ENCODE data around the gene PTPRU.

PTPRU gene

DNA sequence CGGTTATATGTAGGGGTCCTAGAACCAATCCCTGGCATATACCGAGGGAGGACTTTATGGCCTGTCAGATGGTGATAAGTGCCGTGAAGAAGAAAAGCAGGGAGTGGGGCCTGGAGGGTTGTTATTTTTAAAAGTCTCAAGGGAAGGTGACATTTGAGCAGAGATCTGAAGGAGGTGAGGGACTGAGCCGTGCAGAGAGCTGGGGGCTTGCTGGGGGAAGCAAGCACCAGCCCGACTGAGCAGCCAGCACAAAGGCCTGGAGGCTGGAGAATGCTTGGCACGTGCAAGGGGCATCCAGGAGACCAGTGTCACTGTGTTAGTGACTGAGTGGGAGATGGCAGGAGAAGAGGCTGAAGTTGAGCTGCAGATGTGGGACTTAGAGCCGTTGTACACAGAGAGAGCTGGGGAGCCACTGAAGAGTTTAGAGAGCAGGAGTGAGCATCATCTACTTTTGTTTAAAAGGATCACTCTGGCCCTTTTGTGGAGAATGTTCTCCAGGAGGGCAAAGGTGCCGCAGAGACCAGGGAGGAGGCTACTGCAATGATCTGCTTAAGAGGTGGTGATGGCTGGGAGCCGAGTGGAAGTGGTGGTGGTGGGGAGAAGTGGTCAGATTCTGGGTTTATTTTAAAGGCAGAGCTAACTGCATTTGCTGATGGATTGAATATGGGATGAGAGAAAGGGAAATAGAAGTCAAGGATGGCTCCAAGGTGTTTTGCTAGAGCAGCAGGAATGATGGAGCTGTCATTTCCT lies 31.2 kb downstream of the PTPRU start:
- DNase-seq (ENCODE audit: low read depth in 2 of 2): no peak

DNA sequence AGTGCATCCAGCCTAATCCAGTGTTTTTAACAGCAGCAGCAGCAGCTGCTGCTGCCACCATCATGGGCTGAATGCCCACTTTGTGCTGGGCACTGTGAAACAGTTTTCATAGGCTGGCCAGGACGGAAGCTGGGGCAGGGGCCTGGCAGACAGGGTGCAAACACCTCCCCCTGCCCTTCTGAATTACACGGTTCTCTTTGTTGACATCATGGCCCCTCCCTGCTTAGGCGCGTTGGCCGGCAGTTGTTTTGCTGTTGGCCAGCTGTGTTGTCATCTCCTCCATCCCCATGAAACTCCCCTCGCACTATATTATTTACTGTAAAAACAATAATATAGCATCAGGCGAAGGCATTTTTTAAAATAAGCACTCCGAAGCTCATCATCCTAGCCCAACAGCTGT lies 33.1 kb downstream of the PTPRU start:
- no peak for DNase-seq (ENCODE audit: low read depth in 2 of 2)

DNA sequence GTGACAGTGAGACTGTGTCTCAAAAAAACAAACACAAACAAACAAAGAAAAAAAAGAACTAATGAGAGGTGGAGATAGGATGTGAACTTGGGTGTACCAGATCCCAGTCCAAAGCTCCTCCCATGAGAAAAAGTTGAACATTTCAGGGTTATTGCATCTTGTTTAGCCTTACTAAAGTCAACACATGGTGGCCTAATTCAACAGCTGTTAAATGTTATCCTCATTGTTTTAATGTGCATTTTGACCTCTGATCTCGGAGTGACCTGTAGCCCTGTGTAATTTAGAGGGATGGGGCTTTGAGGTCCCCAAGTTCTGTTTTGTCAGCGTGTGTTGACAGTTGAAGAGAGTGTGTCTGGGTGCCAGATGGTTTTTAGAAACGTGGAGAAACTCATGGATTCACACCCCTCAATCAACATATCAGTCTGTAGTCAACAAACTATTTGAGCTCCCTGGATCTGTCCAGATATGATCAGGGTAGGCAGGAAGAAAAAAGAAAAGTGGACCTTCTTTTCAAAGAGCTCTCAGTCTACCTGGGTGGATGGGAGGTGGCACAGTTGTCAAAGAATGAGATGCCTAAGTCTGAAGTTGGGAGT lies 34.7 kb downstream of the PTPRU start:
- no peak for DNase-seq (ENCODE audit: low read depth in 2 of 2)

DNA sequence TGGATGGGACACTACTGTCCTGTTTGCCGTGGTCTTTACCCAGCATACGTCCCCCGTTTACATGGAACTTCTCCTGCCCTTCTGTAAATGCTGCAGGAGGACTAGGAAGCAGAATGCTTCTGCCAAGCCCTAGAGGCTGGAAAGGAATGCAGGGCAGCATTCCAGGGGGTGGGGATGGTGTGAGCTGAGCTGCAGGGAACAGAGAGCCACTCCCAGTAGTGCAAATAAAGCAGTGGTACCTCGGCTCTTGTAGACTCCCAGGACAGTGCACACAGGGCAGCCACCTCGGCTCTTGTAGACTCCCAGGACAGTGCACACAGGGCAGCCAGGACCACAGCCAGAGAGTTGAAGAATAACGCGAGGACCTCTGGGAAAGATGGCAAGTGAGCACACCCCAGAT lies 35.4 kb downstream of the PTPRU start:
- DNase-seq (ENCODE audit: low read depth in 2 of 2): no peak

DNA sequence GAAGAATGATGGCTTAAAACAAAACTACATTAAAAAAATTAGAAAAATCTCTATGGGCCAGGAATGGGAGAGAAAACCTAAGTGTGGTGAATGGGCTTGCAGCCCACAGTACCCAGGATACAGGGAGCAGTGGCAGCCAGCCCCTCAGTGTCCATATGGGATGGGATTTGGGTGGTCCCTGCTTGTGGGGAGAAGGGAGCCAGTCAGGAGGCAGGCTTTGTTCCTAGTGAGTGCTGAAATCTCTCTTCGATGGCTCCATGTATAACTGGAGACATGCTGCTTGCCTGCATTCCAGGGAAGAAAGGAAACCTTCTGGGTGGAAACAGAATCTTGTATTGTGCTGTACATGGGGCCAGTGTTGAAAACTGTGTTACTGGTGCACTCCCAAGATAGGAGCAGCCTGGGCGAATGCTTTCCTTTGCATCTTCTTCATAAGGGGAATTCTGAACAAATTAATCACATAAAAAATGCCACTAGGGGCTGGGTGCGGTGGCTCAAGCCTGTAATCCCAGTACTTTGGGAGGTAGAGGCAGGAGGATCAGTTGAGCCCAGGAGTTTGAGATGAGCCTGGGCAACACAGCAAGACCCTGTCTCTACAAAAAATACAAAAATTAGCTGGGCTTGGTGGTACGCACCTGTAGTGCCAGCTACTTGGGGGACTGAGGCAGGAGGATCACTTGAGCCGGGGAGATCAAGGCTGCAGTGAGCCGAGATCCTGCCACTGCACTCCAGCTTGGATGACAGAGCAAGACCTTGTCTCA lies 36.0 kb downstream of the PTPRU start:
- DNase-seq (ENCODE audit: low read depth in 2 of 2): no peak

DNA sequence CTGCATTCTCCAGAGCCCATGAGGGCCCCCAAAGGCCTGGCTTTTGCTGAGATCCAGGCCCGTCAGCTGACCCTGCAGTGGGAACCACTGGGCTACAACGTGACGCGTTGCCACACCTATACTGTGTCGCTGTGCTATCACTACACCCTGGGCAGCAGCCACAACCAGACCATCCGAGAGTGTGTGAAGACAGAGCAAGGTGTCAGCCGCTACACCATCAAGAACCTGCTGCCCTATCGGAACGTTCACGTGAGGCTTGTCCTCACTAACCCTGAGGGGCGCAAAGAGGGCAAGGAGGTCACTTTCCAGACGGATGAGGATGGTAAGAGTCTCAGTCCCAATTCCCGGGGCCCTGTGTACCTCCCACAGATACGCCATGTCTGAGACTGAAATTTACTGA lies 39.1 kb downstream of the PTPRU start:
- DNase-seq (ENCODE audit: low read depth in 2 of 2): no peak

DNA sequence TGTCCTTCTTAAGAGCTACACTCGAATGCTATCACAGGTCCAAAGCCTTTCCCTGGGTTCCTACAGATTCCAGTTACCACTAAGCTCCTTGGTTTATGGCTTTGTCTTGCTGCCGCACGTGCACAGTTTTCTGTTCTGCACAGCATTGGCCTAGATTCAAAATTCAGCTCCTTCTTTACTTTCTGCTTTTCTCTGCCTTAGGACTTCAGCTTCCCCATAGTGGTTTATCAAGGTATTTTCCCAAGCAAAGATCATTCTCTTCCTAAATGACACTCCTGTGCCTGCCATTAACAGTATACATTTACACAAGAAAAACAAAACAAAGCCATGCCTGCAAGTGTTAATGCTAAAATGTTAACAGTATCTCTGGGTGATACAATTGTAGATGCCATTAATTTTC lies 41.8 kb downstream of the PTPRU start:
- no peak for DNase-seq (ENCODE audit: low read depth in 2 of 2)

DNA sequence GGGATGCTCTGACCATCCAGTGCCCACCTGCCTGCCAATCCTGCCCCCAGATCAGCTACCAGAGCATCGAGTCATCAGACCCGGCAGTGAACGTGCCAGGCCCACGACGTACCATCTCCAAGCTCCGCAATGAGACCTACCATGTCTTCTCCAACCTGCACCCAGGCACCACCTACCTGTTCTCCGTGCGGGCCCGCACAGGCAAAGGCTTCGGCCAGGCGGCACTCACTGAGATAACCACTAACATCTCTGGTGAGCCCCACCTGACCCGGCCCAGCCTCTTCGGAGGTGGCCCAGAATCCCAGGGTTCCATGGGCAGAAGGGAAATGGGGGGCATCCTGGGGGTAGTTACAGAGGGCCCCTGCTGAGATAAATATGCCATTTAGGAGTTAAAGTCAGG lies 43.1 kb downstream of the PTPRU start:
- no peak for DNase-seq (ENCODE audit: low read depth in 2 of 2)

DNA sequence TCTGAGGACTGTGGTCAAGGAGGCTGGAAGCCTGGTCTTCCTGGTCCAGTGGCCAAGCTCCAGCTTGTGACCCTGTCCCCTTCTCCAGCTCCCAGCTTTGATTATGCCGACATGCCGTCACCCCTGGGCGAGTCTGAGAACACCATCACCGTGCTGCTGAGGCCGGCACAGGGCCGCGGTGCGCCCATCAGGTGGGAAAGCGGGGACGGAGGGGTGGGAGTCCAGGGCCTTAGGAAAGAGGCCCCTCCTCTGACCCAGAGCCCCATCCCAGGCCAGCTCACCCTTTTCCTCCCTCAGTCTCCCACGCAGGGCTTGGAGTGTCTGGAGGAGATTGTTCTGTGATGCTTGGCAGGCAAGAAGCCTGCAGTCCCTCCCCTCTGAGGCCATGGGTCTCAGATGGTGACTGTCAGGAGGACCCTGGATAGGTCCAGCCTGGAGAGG lies 43.6 kb downstream of the PTPRU start:
- no peak for DNase-seq (ENCODE audit: low read depth in 2 of 2)

DNA sequence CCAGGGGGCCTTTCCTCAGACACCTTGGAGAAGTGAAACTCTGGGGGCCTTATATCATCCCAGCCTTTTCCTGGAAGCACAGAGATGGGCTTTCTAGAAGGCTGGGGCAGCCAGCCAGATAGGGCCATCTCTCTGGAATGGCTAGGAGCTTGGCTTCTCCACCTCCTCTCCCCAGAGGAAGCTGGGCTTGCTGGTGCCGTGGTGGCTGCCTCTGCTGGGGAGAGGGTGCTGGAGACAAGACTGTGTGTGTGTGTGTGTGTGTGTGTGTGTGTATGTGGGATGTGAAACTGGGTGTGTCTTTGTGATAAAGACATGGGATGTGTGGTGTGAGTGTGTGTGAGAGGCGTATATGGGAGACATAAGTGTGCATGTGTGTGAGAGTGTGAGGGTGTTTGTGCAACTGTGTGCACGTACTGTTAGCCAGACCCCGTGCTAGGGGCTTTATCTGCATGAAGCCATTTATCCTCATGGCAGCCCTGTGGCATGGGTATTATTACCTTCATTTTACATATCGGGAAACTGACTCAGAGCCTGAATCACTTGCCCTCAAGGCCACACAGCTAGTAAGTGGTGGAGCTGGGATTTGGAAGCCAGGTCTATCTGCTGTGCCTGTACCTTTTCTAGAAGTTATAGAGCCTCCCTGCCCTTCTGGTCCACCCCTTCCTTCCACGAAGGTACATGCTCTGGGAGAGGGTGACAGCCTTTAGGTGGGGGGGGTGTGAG lies 44.2 kb downstream of the PTPRU start:
- DNase-seq (ENCODE audit: low read depth in 2 of 2): no peak

DNA sequence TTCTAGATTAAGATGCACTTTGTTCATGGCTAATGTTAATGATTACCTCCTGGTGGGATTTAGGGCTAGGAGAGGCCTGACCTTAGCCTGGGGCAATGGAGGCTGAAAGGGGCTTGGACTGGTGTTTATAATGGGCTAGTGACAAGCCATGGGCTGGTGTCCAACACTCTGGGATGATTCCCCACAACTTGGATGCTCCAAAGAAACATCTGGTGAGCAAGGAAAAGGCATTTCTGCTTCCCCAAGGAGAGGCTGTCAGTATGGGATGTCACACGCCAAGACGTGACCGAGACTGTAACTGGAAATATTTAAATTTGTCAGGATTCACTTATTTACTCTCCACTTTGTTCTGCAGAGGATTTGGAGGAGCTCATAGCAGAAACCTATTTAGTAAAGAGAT lies 45.2 kb downstream of the PTPRU start:
- no peak for DNase-seq (ENCODE audit: low read depth in 2 of 2)

DNA sequence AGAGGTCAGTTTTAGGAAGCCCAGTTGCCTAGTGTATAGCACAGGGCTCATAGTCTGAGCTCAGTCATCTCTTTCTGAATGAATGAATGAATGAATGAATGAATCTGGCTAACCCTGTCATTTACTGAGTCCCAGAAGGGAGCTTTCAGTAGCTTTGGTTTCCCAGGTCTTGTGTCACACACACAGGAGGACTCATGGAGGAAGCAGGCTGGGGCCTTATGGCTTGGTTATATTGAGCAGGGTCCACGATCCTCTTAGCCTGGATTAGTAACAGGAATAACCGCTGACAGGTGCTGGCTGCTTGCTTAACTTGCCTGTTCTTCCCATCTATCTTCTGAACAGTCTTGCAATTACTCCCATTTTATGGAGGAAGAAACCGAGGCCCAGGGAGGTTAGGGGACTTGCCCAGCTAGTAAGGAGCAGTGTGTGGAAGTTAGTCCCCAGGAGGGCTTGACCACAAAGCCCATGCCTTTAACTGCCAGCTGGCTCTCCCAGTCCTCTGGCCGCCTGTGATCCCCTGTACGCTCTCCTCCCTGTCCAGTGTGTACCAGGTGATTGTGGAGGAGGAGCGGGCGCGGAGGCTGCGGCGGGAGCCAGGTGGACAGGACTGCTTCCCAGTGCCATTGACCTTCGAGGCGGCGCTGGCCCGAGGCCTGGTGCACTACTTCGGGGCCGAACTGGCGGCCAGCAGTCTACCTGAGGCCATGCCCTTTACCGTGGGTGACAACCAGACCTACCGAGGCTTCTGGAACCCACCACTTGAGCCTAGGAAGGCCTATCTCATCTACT lies 46.0 kb downstream of the PTPRU start:
- DNase-seq (ENCODE audit: low read depth in 2 of 2): no peak

DNA sequence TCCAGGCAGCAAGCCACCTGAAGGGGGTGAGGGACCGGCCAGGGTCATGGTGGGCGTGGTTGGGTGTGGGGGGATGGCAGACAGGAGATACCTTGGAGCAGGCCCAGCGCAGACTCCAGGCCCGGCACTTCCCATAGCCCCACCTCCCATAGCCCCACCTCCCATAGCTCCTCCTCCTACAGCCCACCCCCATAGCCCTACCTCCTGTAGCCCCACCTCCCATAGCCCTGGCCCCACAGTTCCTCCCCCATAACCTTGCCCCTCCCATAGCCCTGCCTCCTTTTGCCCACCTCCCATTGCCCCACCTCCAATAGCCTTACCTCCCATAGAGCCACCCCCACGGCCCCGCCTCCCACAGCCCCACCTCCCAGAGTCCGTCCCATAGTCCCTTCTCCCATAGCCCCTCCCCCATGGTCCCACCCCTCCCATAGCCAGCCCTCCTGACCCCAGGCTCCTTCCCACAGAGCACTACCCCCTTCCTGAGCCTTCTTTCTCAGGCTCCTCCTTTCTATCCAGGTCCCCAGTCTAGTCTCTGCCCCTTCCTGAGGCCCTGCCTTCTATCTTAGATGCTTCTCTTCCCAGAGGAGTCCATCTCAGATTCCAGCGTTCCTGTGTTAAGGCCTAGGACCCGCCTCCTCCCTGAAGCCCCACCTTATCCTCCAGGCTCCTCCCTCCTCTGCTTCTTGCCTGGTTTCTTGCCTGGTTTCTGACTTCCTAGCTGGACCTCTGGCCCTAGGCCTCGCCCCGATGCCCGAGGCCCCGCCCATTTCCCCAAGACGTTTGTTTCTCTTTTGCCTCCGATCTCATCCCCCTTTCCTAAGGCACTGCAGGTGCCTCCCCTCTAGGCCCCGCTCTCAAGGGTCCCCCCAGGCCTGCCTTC lies 46.8 kb downstream of the PTPRU start:
- DNase-seq (ENCODE audit: low read depth in 2 of 2): no peak

DNA sequence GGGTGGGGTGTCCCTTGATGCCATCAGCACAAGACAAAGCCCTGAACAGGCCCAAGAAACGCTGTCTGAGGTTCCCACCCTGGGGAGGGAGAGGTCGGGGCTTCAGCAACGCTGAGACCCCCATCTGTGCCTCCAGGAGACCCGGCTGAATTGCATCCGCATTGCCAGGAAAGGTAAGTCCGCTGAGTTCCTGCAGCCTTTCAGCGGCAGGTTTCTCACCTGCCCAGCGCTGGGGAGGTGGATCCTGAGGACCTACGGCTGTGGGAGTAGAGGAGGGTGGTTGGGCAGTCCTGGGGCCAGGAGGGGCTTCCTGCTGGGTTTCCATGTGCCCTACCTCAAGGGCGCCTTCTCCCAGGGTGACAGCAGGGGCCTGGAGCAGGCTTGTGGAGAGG lies 47.5 kb downstream of the PTPRU start:
- no peak for DNase-seq (ENCODE audit: low read depth in 2 of 2)

DNA sequence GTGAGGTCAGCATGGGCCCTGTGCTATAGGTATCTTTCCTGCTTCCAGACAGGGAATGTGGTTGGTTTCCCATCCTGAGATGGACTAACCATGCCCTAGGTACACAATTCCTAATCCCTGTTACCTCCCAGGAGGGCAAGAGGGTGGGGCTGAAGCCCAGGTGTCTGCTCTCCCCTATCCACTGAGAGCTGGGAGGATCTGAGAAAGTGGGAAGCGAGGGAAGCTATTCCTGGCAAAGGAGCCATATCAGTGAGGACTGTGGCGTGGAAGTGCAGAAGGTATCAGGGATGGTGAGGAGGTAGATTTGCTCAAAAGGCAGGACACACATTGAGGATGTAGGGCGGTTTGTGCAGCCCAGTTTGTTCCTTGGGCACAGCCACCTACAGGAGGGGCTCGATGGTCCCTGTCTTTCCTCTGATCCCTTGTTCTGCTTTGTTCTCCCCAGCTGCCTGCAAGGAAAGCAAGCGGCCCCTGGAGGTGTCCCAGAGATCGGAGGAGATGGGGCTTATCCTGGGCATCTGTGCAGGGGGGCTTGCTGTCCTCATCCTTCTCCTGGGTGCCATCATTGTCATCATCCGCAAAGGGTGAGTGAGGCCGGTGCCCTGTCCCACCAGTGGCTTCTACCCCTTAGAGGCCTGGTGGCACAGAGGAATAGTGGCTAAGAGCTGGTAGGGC lies 48.1 kb downstream of the PTPRU start:
- DNase-seq (ENCODE audit: low read depth in 2 of 2): no peak

DNA sequence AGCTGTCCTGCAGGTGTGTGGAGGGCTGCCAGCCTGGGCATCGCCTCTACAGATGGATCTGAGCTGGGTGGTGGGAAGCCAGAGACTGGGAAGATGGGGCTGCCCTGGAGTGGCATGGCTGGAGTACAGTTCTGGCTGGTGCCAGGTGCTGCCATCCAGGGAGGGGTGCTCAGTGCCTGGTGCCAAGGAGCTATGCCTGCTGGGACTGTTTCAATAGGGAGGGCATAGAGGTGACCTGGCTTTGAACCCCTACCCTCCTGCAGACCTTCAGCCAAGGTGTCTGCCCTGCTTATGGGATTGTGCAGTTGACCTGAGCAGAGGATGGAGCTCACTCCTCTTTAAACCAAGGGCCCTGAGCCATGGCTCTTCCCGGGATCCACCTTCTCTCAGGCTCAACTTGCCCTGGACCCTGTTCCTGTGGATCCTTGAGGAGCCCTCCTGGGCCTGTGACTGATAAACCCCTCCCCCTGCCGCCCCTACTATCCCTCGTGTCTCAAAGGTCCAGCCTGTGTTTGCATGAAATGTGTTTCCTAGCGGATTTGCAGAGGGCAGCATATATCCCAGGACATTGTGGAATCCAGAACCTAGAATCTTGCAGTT lies 48.7 kb downstream of the PTPRU start:
- no peak for DNase-seq (ENCODE audit: low read depth in 2 of 2)

DNA sequence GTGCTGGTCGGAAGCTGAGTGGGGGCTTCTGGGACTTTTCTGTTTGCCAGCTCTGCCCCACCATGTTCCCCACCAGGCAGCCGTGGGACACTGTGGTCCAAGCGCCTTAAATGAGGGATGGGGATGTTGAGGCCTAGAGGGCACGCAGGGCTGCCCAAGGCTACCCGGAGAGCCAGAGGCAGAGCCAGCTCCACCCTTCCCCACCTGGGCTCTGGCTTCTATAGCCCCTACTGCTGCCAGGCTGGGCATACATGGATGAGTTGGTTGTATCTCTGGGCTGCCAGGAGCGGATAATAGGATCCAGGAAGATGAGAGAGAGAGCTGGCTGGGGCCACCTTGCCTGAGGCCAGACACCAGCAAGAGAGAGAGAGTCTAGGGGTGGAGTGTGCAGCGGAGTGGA lies 49.4 kb downstream of the PTPRU start:
- DNase-seq (ENCODE audit: low read depth in 2 of 2): no peak

DNA sequence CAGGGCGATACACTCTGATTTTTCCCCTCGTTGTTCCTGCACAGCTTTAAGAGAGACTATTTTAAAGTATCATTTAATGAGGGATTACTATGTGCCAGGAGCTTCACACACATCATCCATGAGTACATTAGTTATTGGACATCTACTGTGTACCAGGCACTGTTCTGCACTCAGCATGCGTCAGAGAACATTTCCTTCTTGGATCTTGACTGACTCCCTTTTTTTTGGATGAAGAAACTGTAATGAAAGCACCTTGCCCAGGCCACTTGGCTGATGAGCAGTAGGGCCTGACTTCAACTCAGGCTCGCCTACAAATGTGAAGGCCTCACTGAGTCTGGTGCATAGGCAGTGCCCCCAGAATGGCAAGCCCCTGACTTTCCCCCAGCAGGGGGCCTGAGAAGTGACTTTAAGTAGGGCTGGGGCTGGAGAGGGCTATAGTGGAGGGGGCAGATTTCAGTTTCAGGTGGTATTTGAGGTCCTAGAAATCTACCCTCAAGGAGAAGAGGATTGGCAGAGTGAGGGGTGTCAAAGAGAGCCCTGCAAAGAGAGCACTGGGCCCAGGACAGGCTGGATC lies 50.0 kb downstream of the PTPRU start:
- DNase-seq (ENCODE audit: low read depth in 2 of 2): no peak

DNA sequence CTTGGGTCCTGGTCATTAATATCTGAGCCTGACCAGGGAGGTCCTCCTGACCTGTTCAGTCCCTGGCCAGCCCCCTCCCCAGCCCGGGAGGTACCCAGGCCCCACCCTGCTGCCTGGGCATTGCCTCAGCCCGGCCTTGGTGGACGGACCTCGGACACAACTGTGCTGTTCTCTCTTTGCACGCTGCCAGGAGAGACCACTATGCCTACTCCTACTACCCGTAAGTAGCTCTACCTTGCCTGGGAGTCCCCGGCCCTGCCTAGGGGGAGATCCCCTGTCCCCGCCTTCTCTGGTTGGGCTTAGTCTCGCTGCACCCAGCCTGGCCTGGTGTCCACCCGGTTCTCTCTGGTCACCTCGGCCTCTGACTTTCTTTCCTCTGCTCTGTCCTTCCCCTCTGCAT lies 53.2 kb downstream of the PTPRU start:
- no peak for DNase-seq (ENCODE audit: low read depth in 2 of 2)
